Astrocyte of the spinal cord (primary cell): ENCODE data around the gene RBP5.

Experiments used
- DNase-seq: peaks from one replicate; pipeline ENCODE4 v3.0.0; 2011; ENCODE audit warnings: low read depth, low spot score
- H3K4me3 ChIP-seq: 2 replicates; pipeline ENCODE4 v1.5.1; 2011; ENCODE audit warnings: low read depth, mild to moderate bottlenecking, low read length, moderate library complexity
- CTCF ChIP-seq: IDR thresholded peaks from 2 replicates; pipeline ENCODE4 v1.5.1; 2012; ENCODE audit warnings: low read depth, mild to moderate bottlenecking, low read length, inconsistent platforms
- in situ Hi-C: cut with HindIII; loops from 2 replicates; pipeline ENCODE4 v1.10.0; 2017; ENCODE audit warnings: low sequenced_read_pairs

The RBP5 gene

GRCh38 chr12:7143564-7143963, 14.9 kb upstream of the RBP5 start:
- H3K4me3 ChIP-seq: no peak overlapping the region
- DNase-seq: no peak
- TF ChIP-seq CTCF: no peak
- in situ Hi-C loops: no loop called here

GRCh38 chr12:7142809-7143465, 14.2 kb upstream of the RBP5 start:
- no peak for TF ChIP-seq CTCF
- no peak for DNase-seq
- no peak overlapping the region for H3K4me3 ChIP-seq
- in situ Hi-C loops: no loop called here

- no peak for DNase-seq
- H3K4me3 ChIP-seq: no peak overlapping the region
- TF ChIP-seq CTCF: no peak
- in situ Hi-C loops: no loop called here
Observed at GRCh38 chr12:7142056-7142644, 13.5 kb upstream of the RBP5 start.

- no peak overlapping the region for H3K4me3 ChIP-seq
- no peak for DNase-seq
- no peak for TF ChIP-seq CTCF
- in situ Hi-C loops: no loop called here
Observed at GRCh38 chr12:7141351-7142005, 12.8 kb upstream of the RBP5 start.

- no peak for DNase-seq
- no peak for TF ChIP-seq CTCF
Observed at GRCh38 chr12:7139200-7139599, 10.5 kb upstream of the RBP5 start.

GRCh38 chr12:7137908-7138307, 9.2 kb upstream of the RBP5 start:
- DNase-seq: no peak
- H3K4me3 ChIP-seq: no peak overlapping the region
- TF ChIP-seq CTCF: no peak
- in situ Hi-C loops: no loop called here

More at GRCh38 chr12:7139200-7139599, 10.5 kb upstream of the RBP5 start:
- no peak overlapping the region for H3K4me3 ChIP-seq
- in situ Hi-C loops: no loop called here
